ENCODE measurements around the gene TRIP10. TPM values are rescaled to one million over a fixed set of nuclear protein-coding genes. Genes with fewer than 3 reads are reported as not detected.

The TRIP10 gene
- total RNA-seq, 1 experiment from 2014 or later, result 107 TPM

DNA sequence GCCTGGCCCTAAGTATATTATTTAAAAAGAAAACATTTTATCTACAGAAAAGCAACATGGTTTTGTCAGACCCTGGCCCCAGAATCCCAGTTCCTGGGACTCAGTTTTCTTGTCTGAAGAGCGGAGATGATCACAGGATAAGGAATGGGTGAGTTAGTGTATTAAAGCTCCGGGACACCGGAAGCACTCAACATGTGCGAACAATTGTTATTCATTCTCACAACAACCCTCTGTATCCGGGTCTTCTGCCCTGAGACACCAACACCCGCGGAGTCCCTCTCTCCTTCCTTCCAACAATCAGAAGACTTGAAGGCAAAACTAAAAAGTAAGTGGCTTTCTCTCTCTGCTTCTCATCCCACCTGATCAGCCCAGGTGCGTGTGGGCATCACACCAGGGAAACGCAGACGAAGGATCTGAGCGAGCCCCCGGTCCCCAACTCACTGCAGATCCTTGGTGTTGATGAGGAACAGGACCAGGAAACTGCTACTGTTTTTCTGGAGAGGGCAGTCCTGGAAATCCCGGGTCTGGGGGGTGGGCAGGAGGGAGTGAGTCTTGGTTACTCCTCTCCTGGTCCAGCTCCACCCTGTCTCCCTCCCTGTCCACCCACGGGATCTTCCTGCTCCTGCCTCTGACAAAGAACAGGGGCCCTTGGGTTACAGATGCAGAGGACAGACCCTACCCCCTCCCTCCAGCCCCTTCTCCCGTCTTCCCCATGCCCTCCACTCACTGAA, 4.1 kb upstream of the TRIP10 start:
- no TSS peak for BruUV-seq (replicated peaks)
- Mint-ChIP-seq H3K36me3 (ENCODE audit: insufficient read depth, unreplicated experiment) (peaks cover 41% of the 10 kb centered on the region), H3K9me3 (ENCODE audit: unreplicated experiment) (no peaks in the 10 kb centered on the region), H3K27ac (ENCODE audit: unreplicated experiment) (peak overlapping the region; percentile 99), H3K27me3 (ENCODE audit: insufficient read depth, unreplicated experiment) (no peaks in the 10 kb centered on the region), H3K4me3 (ENCODE audit: unreplicated experiment) (no peak overlapping the region), H3K4me1 (ENCODE audit: low read depth, unreplicated experiment) (peaks cover 17% of the 10 kb centered on the region)
- H3K4me1 ChIP-seq, result peaks cover 17% of the 10 kb centered on the region
- DNase-seq, result no peak
- H3K4me3 ChIP-seq (ENCODE audit: low read depth, low read length), result peak overlapping the region; percentile 81; the same call in 1 of the 2 replicates
- TF ChIP-seq, protein P1, sequence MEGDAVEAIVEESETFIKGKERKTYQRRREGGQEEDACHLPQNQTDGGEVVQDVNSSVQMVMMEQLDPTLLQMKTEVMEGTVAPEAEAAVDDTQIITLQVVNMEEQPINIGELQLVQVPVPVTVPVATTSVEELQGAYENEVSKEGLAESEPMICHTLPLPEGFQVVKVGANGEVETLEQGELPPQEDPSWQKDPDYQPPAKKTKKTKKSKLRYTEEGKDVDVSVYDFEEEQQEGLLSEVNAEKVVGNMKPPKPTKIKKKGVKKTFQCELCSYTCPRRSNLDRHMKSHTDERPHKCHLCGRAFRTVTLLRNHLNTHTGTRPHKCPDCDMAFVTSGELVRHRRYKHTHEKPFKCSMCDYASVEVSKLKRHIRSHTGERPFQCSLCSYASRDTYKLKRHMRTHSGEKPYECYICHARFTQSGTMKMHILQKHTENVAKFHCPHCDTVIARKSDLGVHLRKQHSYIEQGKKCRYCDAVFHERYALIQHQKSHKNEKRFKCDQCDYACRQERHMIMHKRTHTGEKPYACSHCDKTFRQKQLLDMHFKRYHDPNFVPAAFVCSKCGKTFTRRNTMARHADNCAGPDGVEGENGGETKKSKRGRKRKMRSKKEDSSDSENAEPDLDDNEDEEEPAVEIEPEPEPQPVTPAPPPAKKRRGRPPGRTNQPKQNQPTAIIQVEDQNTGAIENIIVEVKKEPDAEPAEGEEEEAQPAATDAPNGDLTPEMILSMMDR (IDR thresholded peaks at IDR 0.05; ENCODE audit: insufficient read depth in 1 of 2, low read depth in 1 of 2, low read length in 1 of 2, severe bottlenecking in 1 of 2, unreplicated experiment in 1 of 2), result no peak
- CTCF ChIA-PET, result interaction anchor here (1.5 to 1.7 kb wide), 2 partner anchors 17 to 219 kb away, joined by 6 to 11 read pairs; no protein-coding TSS in a partner anchor
- intact Hi-C loops (cut with micrococcal nuclease; ENCODE audit: unreplicated experiment), result no loop called here
- H3K27me3 ChIP-seq (replicated peaks; ENCODE audit: control insufficient read depth, insufficient read depth, low read length), result no peaks in the 10 kb centered on the region
- no peaks in the 10 kb centered on the region; the same call in 1 of the 2 replicates for H3K36me3 ChIP-seq (ENCODE audit: control insufficient read depth, insufficient read depth, low read length)
- H3K9me3 ChIP-seq, result no peaks in the 10 kb centered on the region
- POLR2A ChIA-PET, result interaction anchor here (1.7 kb wide), 1 partner anchor 17 kb away, joined by 4 read pairs; no protein-coding TSS in a partner anchor

DNA sequence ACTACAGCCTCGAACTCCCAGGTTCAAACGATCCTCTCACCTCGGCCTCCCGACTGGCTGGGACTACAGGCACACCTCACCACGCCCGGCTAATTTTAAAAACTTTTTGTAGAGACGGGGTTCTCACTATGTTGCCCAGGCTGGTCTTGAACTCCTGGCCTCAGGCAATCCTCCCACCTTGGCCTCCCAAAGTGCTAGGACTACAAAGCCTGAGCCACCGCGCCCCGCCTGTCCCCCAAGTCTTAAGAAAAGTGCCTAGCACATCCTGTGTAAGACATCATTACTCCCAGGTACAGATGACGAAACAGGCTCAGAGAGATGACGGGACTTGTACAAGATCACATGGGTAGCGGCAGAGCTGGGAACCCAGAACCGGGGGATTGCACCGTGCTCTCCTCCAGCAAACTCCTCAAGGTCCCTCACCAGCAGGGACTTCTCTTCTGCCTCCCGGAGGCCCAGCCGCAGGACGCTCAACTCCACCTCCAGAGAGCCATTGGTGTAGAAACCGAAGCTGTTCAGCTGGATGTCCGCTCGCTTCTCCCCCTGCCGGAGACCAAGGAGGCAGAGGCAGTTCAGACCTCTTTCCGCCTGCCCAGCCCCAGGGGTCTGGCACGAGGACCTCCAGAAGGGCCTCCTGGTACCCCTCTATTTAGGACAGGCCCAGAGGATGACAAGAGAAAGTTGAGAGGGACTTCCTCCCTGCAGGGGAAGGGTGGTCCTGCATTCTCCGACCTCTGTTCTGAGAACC, 3.1 kb upstream of the TRIP10 start:
- ChIA-PET CTCF (interaction anchor here (1.1 to 1.7 kb wide), 3 partner anchors 16 to 220 kb away, joined by 6 to 11 read pairs (median 9); no protein-coding TSS in a partner anchor), POLR2A (interaction anchor here (1.7 kb wide), 1 partner anchor 16 kb away, joined by 4 read pairs; no protein-coding TSS in a partner anchor)
- H3K9me3 Mint-ChIP-seq (ENCODE audit: unreplicated experiment), result no peaks in the 10 kb centered on the region
- peak overlapping the region; percentile 99 for H3K27ac Mint-ChIP-seq (ENCODE audit: unreplicated experiment)
- no peaks in the 10 kb centered on the region for H3K9me3 ChIP-seq
- intact Hi-C loops (cut with micrococcal nuclease; ENCODE audit: unreplicated experiment), result loop anchor here (1.0 kb wide), 3 partner anchors 75 to 220 kb away; no protein-coding TSS in a partner anchor
- DNase-seq, result peak; percentile 84 to 88
- H3K4me3 ChIP-seq (ENCODE audit: low read depth, low read length), result peak overlapping the region; percentile 81
- no peaks in the 10 kb centered on the region for H3K27me3 ChIP-seq (replicated peaks; ENCODE audit: control insufficient read depth, insufficient read depth, low read length)
- H3K27me3 Mint-ChIP-seq (ENCODE audit: insufficient read depth, unreplicated experiment), result no peaks in the 10 kb centered on the region
- H3K4me3 Mint-ChIP-seq (ENCODE audit: unreplicated experiment), result peak overlapping the region; percentile 78
- BruUV-seq (replicated peaks), result no TSS peak
- TF ChIP-seq, protein P1 (IDR thresholded peaks at IDR 0.05; ENCODE audit: insufficient read depth in 1 of 2, low read depth in 1 of 2, low read length in 1 of 2, severe bottlenecking in 1 of 2, unreplicated experiment in 1 of 2), result peak; percentile 52 to 72
- H3K4me1 ChIP-seq, result peaks cover 20% of the 10 kb centered on the region
- H3K36me3 Mint-ChIP-seq (ENCODE audit: insufficient read depth, unreplicated experiment), result peaks cover 51% of the 10 kb centered on the region
- no peaks in the 10 kb centered on the region; the same call in 1 of the 2 replicates for H3K36me3 ChIP-seq (ENCODE audit: control insufficient read depth, insufficient read depth, low read length)
- H3K4me1 Mint-ChIP-seq (ENCODE audit: low read depth, unreplicated experiment), result peaks cover 17% of the 10 kb centered on the region

DNA sequence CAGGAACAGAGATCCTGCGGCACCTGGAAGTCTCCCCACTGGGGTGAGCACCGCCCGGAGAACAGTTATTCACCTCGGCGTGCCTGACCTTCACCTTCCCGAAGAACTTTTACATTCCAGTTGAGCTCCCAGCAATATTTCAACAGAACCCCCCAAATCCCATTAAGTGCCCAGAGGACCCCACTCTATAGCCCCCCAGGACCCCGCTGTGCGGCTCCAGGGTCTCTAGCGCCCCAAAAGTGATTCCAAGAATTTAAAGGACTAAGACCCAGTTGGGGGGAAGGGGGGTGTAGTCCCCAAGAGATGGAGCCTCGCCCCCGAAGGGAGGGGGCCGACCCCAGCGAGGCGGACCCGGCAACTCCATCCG, 2.6 kb upstream of the TRIP10 start:
- no TSS peak for BruUV-seq (replicated peaks)
- peak overlapping the region; percentile 78 for H3K4me3 Mint-ChIP-seq (ENCODE audit: unreplicated experiment)
- no peaks in the 10 kb centered on the region for H3K9me3 Mint-ChIP-seq (ENCODE audit: unreplicated experiment)
- Histone ChIP-seq H3K36me3 (ENCODE audit: control insufficient read depth, insufficient read depth, low read length) (no peaks in the 10 kb centered on the region; the same call in 1 of the 2 replicates), H3K4me1 (peaks cover 20% of the 10 kb centered on the region), H3K9me3 (no peaks in the 10 kb centered on the region), H3K4me3 (ENCODE audit: low read depth, low read length) (peak overlapping the region; percentile 81), H3K27me3 (replicated peaks; ENCODE audit: control insufficient read depth, insufficient read depth, low read length) (no peaks in the 10 kb centered on the region)
- ChIA-PET CTCF (interaction anchor here (0.6 to 2.3 kb wide), 7 partner anchors 8 to 220 kb away, joined by 3 to 29 read pairs (median 9); no protein-coding TSS in a partner anchor), POLR2A (interaction anchor here (0.9 to 1.9 kb wide), 3 partner anchors 16 to 29 kb away, joined by 3 to 27 read pairs (median 4); no protein-coding TSS in a partner anchor)
- intact Hi-C loops (cut with micrococcal nuclease; ENCODE audit: unreplicated experiment), result loop anchor here (1.0 kb wide), 3 partner anchors 76 to 221 kb away; no protein-coding TSS in a partner anchor
- DNase-seq, result no peak
- TF ChIP-seq, protein P1 (IDR thresholded peaks at IDR 0.05; ENCODE audit: insufficient read depth in 1 of 2, low read depth in 1 of 2, low read length in 1 of 2, severe bottlenecking in 1 of 2, unreplicated experiment in 1 of 2), result no peak
- no peaks in the 10 kb centered on the region for H3K27me3 Mint-ChIP-seq (ENCODE audit: insufficient read depth, unreplicated experiment)
- peaks cover 56% of the 10 kb centered on the region for H3K36me3 Mint-ChIP-seq (ENCODE audit: insufficient read depth, unreplicated experiment)
- peaks cover 17% of the 10 kb centered on the region for H3K4me1 Mint-ChIP-seq (ENCODE audit: low read depth, unreplicated experiment)
- H3K27ac Mint-ChIP-seq (ENCODE audit: unreplicated experiment), result peak overlapping the region; percentile 99
